ENCODE measurements around the gene KCNQ2. TPM values are rescaled to one million over a fixed set of nuclear protein-coding genes. Genes with fewer than 3 reads are reported as not detected.
A peak's percentile ranks its signal among the peaks of the same experiment; 100 is the strongest.

Gene KCNQ2
- total and polyA plus RNA-seq, 4 donors = not detected

GRCh38 chr20:63362436-63363009 lies 109.9 kb downstream of the KCNQ2 start:
- 82% methylated on average over 16 of the region's 16 CpGs for WGBS
- H3K27ac ChIP-seq (ENCODE audit: low read depth in 1 of 2, low read length in 2 of 2) = peak overlapping the region; percentile 89 to 94
- H3K9me3 ChIP-seq (ENCODE audit: control insufficient read depth in 4 of 4, low read length in 3 of 4) = no peaks in the 10 kb centered on the region
- no peak overlapping the region for H3K9ac ChIP-seq (ENCODE audit: low read depth in 1 of 2, low read length in 2 of 2)
- H3K4me3 ChIP-seq (ENCODE audit: low read depth in 1 of 3, low read length in 3 of 3) = no peak overlapping the region
- TF ChIP-seq RAD21 (IDR thresholded peaks at IDR 0.05) = no peak
- no peak for TF ChIP-seq ATF3 (IDR thresholded peaks at IDR 0.05)
- no peak for TF ChIP-seq RXRA (IDR thresholded peaks at IDR 0.05)
- no peak for TF ChIP-seq HNF4A (conservative IDR thresholded peaks at IDR 0.05)
- no peak for TF ChIP-seq TAF1 (conservative IDR thresholded peaks at IDR 0.05)
- no peak for TF ChIP-seq NR2F2 (IDR thresholded peaks at IDR 0.05)
- no peak for TF ChIP-seq FOXA2 (IDR thresholded peaks at IDR 0.05)
- H3K4me1 ChIP-seq (ENCODE audit: control insufficient read depth in 4 of 4, insufficient read depth in 4 of 4, low read length in 3 of 4) = peaks cover 15 to 93% (median 61%) of the 10 kb centered on the region in 4 donors
- DNase-seq (ENCODE audit: low spot score) = no peak
- no peaks in the 10 kb centered on the region for H3K27me3 ChIP-seq (ENCODE audit: control insufficient read depth in 4 of 4, insufficient read depth in 4 of 4, low read length in 3 of 4)
- H3K36me3 ChIP-seq (ENCODE audit: control insufficient read depth in 4 of 4, insufficient read depth in 3 of 4, low read depth in 1 of 4, low read length in 3 of 4) = no peaks in the 10 kb centered on the region

- H3K27ac ChIP-seq (ENCODE audit: low read depth in 1 of 2, low read length in 2 of 2) = no peak overlapping the region
- H3K36me3 ChIP-seq (ENCODE audit: control insufficient read depth in 4 of 4, insufficient read depth in 3 of 4, low read depth in 1 of 4, low read length in 3 of 4) = no peaks in the 10 kb centered on the region
- 42% methylated on average over 50 of the region's 50 CpGs for WGBS
- TF ChIP-seq FOXA1 (IDR thresholded peaks at IDR 0.05) (no peak), RXRA (IDR thresholded peaks at IDR 0.05) (no peak), JUND (IDR thresholded peaks at IDR 0.05) (no peak), YY1 (IDR thresholded peaks at IDR 0.05) (no peak), ATF3 (IDR thresholded peaks at IDR 0.05) (no peak), EGR1 (IDR thresholded peaks at IDR 0.05; ENCODE audit: low read depth in 2 of 2) (no peak), TAF1 (conservative IDR thresholded peaks at IDR 0.05) (no peak), RAD21 (IDR thresholded peaks at IDR 0.05) (no peak), REST (IDR thresholded peaks at IDR 0.05) (no peak), NR2F2 (IDR thresholded peaks at IDR 0.05) (no peak)
- TF ChIP-seq, protein P1, sequence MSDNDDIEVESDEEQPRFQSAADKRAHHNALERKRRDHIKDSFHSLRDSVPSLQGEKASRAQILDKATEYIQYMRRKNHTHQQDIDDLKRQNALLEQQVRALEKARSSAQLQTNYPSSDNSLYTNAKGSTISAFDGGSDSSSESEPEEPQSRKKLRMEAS (IDR thresholded peaks at IDR 0.05) = no peak
- no peaks in the 10 kb centered on the region for H3K9me3 ChIP-seq (ENCODE audit: control insufficient read depth in 4 of 4, low read length in 3 of 4)
- no peak for DNase-seq (ENCODE audit: low spot score)
- H3K9ac ChIP-seq (ENCODE audit: low read depth in 1 of 2, low read length in 2 of 2) = no peak overlapping the region
- peaks cover 15 to 89% (median 59%) of the 10 kb centered on the region in 4 donors for H3K4me1 ChIP-seq (ENCODE audit: control insufficient read depth in 4 of 4, insufficient read depth in 4 of 4, low read length in 3 of 4)
- no peaks in the 10 kb centered on the region for H3K27me3 ChIP-seq (ENCODE audit: control insufficient read depth in 4 of 4, insufficient read depth in 4 of 4, low read length in 3 of 4)
- no peak overlapping the region for H3K4me3 ChIP-seq (ENCODE audit: low read depth in 1 of 3, low read length in 3 of 3)
Measured at GRCh38 chr20:63361519-63362435, 110.7 kb downstream of the KCNQ2 start.
